HG03103 (cell line): ENCODE results near the gene COL7A1.

Experiments
- ATAC-seq: cut with Tn5 transposase; IDR thresholded peaks from one replicate; pipeline ENCODE4 v1.9.1; 2021; ENCODE audit warnings: low read depth; ENCODE audit not compliant: unreplicated experiment

The COL7A1 gene

DNA sequence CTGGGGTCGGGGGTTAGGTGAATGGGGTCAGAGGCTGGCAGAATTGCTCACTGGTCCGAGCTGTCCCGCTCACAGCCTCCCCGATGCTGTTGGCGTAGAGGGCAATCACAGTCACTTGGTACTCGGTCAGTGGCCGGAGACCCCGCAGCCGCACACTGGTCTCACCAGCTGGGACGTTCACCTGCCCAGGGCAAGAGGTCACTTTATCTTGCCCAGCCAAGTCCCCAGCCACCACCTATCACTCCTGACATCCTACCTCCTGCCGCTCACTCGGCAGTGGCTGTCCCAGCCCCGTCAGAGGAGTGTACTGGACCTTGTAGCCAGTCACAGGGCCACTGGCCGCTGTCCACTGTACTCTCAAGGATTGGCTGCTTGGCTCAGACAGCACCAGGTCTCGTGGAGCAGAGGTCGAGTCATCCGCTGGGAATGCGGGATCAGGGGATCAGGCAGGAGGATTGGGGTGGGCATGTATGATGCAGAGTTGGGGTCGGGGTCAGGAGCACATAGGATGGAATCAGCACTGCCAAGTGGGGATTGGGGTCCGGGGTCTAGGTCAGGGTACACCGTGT lies 2.5 kb downstream of the COL7A1 start:
- ATAC-seq: no peak

DNA sequence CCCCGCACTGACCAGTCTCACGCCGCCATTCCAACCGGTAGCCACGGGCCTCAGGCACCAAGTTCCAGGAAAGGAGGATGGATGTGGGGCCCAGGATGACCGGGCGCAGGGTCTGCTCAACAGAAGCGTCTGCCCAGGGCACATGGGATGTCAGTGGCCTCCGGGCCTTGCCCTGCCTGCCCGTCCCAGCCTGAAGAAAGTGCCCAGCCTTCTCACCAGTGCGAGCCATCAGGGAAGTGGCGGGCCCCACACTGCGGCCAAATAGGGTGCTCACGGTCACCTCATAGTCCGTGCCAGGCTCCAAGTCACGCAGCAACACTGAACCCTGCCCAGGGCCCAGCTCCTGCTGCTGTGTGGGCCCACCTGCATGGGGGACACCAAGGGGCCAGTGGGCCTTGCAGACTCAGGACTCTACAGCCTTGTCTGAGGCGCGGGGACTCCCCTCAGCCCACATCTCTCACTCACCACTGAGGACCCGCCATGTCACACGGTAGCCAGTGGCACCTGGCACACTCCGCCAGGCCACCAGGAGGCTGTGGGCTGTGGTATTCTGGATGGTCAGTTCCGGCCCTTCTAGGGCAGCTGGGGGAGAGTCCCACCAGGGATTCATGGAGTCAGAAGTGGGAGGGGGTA lies 3.1 kb downstream of the COL7A1 start:
- no peak for ATAC-seq

DNA sequence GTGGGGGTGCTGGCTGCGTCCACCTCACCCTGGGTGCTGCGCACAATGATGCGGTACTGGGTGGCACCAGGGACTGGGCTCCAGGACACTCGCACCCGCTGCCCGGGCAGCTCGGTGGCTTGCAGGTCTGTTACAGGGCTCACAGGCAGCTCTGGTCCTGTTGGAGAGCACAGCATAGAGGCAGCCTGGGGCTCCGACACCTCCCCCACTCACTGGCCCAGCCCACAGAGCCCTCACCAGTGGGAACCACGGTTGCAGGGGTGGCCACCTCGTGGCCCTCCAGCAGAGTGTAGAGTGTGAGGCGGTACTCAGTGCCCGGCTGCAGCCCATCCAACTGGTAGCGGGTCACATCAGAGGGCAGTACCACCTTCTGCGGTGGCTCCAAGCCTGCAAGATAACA lies 3.7 kb downstream of the COL7A1 start:
- no peak for ATAC-seq

DNA sequence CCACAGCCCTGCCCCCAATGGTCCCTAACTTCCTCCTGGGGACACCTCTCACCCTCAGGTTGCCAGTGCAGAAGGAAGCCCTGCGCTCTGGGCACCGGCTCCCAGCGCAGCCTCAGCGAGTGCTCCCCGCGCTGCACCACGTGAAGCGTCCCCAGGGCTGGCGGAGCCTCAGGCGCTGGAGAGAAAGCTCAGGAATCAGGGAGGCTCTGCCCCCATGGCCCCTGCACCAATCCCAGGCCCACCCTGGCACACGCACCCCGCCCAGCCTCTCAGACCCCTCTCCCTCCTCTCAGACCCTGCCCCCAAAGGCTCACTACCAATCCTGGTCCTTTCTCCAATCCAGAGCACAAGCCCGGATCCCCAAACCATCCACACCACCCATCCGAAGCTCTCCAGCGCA lies 6.9 kb downstream of the COL7A1 start:
- ATAC-seq: no peak

DNA sequence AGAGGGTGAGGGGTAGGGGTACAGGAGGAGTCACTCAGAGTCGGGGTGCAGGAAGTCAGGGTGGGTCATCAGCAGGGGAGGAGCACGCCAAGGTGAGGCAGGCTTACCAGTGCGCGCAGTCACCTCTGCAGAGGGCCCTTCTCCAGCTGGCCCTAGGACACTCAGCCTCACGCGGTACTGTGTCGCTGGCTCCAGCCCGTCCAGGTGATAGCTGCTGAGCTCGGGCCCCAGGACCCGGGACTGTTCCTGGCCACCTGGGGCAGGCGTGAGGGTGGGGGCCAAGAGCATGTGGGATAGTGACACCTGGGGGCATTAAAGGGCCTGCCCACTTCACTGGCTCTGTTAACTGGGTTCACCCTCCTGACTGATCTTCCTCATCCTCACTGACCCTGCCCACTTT lies 7.4 kb downstream of the COL7A1 start:
- ATAC-seq: no peak

DNA sequence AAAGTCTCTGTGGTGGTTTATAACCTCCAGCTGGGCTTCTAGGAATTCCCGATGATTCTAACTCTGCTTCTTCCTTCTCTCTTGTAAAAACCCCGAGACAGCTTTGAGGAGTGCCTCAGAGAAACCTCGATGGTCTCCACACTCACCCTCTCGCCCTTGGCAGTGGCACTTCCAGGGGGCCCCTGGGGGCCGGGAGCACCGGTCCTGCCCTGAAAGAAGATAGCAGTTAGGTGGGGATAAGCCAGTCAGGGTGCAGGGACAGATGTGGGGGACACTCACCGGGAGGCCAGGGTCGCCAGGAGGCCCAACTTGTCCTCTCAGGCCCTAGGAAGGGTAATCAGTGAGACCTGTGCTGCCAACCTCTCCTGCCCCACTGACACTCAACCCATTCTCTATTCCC lies 9.7 kb downstream of the COL7A1 start:
- ATAC-seq: no peak

DNA sequence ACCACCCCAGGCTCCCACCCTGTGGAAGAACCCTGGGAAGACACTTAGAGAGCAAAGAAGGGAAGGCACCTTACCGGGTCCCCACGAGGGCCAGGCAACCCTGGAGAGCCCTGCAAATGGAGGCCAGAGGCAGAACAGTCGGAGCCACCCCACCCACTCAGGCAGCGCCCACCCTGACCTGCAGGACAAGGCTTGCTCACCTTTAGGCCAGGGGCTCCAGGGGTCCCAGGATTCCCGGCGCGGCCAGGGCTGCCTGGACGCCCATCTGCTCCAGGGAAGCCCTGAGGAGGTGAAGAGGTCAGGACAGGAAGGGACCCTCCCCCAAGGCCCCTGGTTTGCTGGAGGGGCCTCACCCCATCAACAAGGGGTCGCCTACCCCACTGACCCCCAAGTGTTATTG lies 10.3 kb downstream of the COL7A1 start:
- ATAC-seq: no peak

DNA sequence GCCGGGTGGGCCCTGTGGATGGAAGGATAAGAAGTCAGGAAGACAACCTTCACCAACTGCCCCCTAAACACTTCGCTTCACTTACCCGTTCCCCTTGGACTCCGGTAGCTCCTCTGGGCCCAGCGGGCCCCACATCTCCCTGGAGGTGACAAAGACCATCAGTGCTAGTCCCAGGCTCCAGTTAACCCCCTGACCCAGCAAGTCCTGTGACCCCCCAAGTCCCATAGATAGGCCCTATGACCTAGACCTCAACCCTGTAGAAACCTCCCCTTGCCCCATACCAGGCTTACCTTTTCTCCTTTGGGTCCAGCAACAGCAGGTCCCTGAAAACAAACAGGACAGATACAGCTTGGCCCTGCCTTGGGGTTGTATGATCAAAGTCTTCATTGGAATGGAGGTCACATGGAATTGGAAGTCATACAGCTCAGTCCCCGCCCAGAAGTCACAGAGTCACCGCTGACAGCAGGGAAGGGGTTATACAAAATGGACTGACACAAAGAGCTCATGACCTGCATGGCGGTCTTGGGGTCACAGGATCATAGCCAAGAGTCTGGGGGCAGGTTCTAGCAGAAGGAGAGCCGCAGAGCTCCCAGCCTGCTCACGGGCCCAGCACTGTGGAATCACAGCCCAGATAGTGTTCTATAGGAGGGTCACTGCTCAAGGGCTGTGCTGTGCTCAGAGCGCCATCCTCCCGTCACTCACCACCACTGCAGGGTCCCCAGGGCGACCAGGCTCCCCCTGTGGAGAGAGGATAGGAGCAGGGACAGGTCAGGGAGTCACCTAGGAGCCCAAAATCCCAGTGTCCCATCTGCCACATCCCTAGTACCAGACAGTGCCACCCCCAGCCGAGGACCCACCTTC lies 13.3 kb downstream of the COL7A1 start:
- ATAC-seq: no peak

DNA sequence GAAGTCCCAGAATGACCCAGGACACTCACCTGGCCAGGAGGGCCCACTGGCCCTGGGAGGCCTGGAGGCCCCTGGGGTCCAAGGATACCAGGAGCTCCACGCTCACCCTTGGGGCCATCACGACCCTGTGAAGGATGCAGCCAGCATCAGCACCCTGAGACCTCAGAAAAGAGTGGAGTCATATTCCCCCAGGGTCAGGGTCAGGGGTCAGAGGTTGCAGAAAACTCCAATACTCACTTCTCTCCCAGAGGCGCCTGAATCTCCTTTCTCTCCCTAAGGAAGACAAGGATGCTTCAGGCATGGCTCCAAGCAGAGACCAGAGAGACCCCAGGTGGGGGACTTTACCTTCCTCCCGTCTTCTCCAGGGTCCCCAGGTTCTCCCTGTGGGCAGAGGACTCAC lies 18.5 kb downstream of the COL7A1 start:
- ATAC-seq: no peak

DNA sequence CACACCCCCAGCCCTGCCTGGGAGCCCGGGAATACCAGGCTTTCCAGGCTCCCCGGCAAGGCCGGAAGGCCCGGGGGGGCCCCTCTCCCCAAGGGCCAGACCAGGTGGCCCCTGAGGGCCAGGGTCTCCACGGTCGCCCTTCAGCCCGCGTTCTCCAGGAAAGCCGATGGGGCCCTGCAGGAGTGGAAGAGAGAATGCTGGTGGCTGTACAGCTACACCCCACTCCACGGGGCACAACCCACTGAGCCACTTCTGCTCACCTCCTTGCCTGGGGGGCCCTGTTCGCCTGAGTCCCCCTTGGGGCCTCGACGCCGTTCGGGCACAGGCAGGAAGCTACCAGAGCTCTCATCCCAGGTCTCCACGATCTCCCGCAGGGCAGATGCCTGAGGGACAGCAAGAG lies 19.8 kb downstream of the COL7A1 start:
- ATAC-seq: no peak

DNA sequence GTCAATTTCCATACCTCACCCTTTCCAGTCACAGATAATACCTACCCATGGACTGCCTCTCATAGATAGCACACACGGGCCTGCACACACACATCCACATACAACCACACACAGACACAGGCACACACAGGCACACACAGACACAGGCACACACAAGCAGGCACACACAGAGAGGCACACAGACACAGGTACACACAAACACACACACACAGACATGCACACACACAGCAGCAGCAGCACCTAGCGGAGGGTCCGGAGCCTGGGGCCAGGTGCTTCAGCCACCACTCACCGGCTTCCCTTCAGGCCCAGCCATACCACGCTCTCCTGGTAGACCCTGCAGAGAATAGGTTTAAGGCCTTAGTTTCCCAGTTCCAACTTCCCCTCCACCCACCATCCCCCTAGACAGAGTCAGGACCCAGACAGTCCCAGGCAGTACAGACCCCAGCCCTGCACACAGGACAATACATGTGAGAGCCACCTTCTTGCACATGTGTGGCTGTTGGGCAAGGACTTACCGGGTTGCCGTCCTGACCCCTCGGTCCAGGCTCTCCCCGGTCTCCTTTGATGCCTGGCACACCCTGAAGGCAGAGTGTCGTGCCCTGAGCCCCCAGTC lies 21.1 kb downstream of the COL7A1 start:
- ATAC-seq: no peak

DNA sequence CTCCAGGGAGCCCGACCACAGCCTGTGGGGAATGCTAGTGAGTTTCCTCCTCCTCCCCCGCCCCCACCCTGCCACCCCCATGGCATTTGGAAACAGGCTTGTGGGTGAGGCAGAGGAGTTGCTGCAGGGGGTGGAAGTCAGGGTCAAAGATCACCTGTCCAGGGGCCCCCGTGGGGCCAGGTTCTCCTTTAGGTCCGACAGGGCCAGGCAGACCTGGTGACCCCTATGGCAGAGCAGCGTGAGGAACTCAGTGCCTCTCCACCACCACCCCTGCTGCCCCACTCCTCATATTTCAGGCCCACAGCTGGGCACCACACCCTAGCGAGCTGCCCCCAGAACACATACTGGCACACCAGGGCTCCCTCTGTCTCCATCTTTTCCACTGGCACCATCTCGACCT lies 22.6 kb downstream of the COL7A1 start:
- no peak for ATAC-seq

DNA sequence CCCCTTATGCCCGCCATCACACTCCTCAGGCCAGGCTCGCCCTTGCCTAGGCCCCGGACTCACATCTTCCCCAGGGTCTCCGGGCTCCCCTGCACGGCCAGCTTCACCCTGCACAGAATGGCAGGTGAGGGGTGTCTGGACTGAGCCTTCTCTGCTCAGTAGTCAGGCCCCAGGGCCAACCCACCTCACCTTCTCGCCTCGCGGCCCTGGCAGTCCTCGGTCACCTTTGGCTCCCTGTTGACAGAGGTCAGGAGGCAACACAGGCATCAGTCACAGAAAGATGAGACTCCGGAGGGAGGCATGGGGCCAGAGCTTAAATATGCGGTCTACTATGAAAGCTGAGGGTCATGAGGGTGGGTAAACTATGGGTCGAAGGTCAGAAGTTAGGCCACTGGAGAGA lies 23.2 kb downstream of the COL7A1 start:
- no peak for ATAC-seq

DNA sequence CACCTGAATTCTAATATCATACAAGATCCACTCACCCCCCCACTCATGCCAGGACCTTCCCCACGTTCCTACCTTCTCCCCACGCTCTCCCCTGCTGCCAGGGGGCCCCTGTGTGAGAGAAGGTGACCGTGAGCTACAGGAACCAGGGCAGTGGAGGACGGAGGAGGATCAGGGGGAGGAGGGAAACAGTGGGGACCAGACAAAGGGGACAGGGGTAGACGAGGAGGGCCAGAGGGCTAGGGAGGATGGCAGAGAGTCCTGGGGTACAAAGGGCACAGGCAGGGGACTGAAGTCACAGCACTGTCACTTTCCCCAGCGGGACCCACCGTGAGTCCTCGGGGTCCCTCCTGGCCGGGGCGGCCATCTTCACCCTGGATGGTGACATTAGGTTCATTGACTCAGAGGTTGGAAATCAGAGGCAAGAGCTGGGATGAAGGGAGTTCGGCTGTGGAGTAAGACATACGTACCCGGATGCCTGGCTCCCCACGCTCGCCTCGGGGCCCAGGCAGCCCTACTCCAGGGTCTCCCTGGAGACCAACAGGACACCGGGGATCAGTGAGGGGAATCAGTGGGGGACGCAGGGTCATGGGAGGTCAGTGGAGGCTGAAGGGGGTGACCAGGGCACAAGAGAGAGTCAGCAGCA lies 25.2 kb downstream of the COL7A1 start:
- ATAC-seq: no peak

DNA sequence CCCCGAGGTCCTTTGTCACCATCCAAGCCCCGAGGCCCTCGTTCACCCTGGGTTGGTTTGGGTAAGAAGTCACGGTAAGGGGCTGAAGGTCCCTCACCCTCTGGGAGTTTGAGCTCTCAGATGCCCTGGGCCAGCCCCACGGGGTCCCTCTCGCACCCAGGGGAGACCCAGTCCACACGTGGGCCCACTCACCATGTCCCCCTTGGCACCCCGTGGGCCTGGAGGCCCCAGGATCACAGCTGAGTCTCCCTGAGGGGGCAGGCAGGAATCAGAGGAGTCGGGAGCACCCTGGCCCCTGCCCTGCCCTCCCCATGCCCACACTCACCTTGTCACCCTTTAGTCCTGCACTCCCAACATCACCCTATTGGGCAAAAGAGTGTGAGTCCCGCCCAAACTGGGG lies 25.7 kb downstream of the COL7A1 start:
- no peak for ATAC-seq

DNA sequence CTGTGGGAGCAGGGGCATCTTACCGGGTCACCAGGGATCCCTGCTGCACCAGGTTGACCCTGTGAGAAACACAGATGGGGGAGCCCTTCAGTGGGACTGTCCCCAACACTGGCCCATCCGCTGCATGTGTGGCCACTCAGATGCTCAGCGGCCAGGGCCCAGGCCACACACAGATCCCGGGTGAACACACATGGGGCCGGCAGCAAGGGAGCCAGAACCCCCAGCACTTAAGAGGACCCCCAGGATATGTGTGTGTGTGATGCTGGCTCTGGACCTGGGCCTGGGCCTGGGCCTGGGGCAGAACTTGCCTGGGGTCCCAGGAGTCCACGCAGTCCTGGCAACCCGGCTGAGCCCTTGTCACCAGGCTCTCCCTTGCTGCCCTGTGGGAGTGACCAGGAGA lies 26.7 kb downstream of the COL7A1 start:
- ATAC-seq: no peak

DNA sequence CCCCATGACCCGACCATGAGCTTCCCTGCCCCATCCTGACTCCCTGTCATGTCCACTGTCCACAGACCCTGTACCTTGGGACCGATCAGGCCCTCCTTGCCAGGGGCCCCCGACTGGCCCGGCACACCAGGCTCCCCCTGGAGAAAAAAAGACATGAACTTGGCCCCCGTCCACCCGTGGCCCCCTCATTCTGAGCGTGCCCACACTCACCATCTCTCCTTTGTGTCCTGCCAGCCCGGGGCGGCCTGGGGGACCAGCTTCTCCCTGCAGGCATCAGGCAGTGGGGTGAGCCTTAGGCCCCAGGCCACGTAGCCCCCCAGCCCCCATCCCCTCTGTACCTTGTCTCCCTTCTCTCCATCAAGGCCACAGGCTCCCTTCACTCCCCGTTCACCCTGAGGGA lies 27.6 kb downstream of the COL7A1 start:
- ATAC-seq: no peak

DNA sequence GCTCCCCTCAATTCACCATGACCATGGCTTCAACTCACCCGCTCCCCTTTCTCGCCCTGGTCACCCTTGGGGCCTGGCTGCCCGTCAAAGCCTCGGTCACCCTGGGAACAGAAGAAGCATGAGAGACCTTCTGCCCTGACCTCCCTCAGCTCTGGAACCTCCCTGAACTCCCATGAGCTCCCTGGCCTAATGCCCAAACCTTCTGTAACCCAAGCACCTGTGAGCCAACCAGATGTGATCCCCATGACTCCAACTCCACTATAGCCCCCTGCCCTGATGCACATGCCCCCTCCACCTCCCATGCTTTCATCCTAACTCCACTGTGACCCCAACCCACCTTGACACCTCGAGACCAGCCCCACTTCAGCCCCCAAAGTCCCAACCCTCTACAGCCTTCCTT lies 28.0 kb downstream of the COL7A1 start:
- ATAC-seq: no peak

DNA sequence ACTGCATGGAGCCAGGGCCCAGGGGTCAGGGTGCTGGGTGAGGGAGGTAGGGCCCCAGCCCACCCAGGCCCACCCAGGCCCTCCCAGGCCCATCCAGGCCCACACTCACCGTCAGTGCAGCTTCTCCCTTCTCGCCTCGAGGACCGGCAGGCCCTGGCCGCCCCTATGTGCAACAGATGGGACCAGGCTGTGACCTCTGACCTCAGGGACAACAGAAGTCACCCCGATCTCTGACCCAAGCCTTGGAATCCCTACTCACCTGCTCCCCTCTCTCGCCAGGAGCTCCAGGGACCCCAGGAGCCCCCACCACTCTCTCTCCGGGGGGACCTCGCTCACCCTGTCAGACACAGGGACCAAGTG lies 28.7 kb downstream of the COL7A1 start:
- ATAC-seq: no peak

DNA sequence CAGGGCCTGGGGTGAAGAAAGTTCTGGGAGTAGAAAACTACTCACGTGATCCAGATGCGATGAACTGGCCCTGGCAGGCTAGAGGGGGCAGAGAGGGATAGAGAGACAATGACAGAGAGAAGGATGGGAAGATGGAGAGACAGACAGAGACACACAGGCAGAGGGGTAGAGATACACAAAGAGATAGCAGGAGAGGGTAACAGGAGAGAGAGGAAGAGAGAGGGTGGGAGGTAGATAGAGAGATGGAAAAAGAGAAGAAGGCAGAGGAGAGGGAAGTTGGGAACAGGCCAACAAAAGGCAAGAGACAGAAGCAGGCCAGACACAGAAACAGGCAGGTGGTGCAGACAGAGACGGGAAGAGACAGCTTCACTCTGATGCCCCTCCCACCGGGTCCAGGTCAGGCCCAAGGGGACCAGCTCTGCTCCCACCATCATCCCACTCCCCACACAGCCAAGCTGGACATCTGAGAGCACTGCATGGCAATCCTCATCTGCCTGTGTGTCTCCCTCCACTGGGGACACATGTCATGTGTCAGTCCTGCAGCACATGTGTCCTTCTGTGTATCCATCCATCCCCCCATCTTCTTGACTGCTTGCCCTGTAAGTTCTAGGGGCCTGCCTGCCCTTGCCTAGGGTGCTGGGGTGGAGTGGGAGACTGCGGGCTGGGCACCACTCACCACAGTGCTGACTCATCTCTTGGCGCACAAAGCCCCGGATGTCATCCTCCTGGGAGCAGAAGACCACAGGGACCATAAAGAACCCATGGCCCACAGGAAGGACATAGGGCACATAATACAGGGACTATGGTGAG lies 29.3 kb downstream of the COL7A1 start:
- no peak for ATAC-seq
